Neutrophil (primary cell): ENCODE data around the gene FAM117A.

Source experiments
- H3K27ac ChIP-seq: fragments of 200-600 bp; sonication (generic); 2 replicates; pipeline ENCODE4 v1.5.1; 2016; ENCODE audit warnings: mild to moderate bottlenecking, moderate library complexity
- H3K27me3 ChIP-seq: fragments of 200-600 bp; sonication (generic); 2 replicates; pipeline ENCODE4 v1.6.0; 2016; ENCODE audit warnings: mild to moderate bottlenecking
- H3K36me3 ChIP-seq: fragments of 200-600 bp; sonication (generic); 2 replicates; pipeline ENCODE4 v1.5.1; 2017
- H3K4me1 ChIP-seq, 2 experiments: fragments of 200-600 bp in 1 of 2; sonication (generic) in 1 of 2; 1 replicate in 1 of 2; 2 replicates in 1 of 2; pipeline versions ENCODE4 v1.5.1 to v1.6.1; 2013 to 2016; ENCODE audit warnings: low read depth in 1 of 2, low read length in 1 of 2, mild to moderate bottlenecking in 1 of 2, moderate library complexity in 1 of 2; ENCODE audit not compliant: control insufficient read depth in 1 of 2, insufficient read depth in 1 of 2
- H3K4me3 ChIP-seq, 2 experiments: fragments of 200-600 bp in 1 of 2; sonication (generic) in 1 of 2; 1 replicate in 1 of 2; 2 replicates in 1 of 2; pipeline ENCODE4 v1.5.1; 2013 to 2016; ENCODE audit warnings: low read depth in 1 of 2, low read length in 1 of 2, mild to moderate bottlenecking in 1 of 2, moderate library complexity in 1 of 2
- H3K9me3 ChIP-seq: fragments of 200-600 bp; sonication (generic); 2 replicates; pipeline ENCODE4 v1.5.1; 2016
- TF ChIP-seq, protein P1 (sequence below): fragments of 200-600 bp; sonication (generic); IDR thresholded peaks from 2 replicates; pipeline ENCODE4 v1.5.1; 2016; ENCODE audit warnings: antibody characterized with exemption

The FAM117A gene

DNA sequence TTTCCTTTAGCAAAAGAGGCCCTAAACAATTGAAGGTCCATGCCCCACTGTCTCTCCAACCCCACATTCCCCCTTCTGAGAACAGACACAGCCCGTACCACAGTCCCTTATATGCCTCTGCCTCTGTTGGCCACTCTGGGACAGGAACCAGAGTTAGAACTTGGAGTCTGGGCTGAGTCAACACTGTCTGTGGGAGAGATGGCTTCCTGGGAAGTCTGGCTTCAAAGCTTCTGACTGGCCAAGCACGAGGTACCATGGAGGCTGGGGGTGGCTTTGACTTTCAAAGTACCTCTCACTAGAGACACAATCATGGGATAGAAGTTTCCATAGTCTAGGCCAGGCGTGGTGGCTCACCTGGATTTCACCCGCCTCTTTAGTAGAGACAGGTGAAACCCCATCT, 71.2 kb downstream of the FAM117A start:
- Histone ChIP-seq H3K27ac (no peak overlapping the region), H3K36me3 (no peaks in the 10 kb centered on the region), H3K9me3 (no peaks in the 10 kb centered on the region), H3K27me3 (peaks cover 15% of the 10 kb centered on the region), H3K4me1 (peaks cover 7 to 12% of the 10 kb centered on the region in 2 experiments), H3K4me3 (no peak overlapping the region)
- TF ChIP-seq, protein P1, sequence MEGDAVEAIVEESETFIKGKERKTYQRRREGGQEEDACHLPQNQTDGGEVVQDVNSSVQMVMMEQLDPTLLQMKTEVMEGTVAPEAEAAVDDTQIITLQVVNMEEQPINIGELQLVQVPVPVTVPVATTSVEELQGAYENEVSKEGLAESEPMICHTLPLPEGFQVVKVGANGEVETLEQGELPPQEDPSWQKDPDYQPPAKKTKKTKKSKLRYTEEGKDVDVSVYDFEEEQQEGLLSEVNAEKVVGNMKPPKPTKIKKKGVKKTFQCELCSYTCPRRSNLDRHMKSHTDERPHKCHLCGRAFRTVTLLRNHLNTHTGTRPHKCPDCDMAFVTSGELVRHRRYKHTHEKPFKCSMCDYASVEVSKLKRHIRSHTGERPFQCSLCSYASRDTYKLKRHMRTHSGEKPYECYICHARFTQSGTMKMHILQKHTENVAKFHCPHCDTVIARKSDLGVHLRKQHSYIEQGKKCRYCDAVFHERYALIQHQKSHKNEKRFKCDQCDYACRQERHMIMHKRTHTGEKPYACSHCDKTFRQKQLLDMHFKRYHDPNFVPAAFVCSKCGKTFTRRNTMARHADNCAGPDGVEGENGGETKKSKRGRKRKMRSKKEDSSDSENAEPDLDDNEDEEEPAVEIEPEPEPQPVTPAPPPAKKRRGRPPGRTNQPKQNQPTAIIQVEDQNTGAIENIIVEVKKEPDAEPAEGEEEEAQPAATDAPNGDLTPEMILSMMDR: no peak

DNA sequence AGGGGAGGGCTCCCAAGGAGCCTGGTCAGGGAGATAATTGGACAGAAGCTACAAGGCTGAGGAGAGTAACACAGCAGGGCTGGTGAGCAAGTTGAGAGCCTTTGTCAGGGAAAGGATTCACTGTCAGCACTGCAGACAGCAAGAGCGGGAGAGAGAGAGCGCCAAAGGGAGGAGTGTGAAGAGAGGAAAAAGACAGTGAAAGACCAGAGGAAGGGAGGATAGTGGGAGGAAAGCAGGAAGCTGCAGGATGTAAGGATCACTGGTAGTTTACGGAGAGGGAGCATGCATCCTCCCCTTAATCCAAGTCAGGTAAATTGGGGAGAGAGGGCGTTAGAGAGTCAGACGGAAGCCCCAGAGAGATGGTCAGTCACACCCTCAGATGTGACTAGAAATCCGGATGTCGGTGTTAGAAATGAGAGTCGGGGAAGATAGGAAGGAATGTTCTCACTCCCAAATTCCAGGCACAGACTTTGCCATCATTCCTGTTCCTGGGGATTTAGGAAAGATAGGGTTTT, 72.2 kb downstream of the FAM117A start:
- H3K4me3 ChIP-seq: no peak overlapping the region
- H3K9me3 ChIP-seq: no peaks in the 10 kb centered on the region
- H3K27ac ChIP-seq: no peak overlapping the region
- H3K4me1 ChIP-seq: peaks cover 9 to 13% of the 10 kb centered on the region in 2 experiments
- TF ChIP-seq, protein P1: no peak
- no peaks in the 10 kb centered on the region for H3K36me3 ChIP-seq
- H3K27me3 ChIP-seq: peaks cover 15% of the 10 kb centered on the region

DNA sequence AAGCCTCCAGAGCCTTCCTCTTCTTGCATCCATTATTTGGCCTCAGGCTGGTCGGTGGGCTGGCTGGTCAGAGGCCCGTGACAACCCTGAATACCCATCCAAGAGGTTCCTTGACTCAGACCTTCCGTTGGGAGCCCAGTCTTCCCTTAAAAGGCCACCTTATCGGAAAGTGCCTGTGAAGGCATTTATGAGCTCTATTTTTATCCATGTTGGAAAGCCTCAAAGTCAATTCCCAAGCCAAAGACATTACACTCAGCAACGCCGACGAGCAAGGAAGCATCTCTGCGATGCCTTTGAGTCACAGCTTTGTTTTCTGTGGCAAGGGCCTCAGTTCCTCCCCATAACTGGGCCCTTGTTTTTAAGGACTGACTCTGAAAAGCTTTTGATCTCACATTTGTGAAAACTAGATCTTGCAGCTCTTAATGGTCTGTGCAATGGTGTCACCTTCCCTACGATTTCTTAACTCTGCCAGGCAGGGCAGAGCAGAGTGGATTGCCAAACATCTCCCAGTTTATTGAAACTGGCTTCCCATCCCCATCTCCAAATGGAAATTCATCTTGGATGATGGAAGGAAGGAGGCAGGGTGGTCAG, 72.8 kb downstream of the FAM117A start:
- peaks cover 15% of the 10 kb centered on the region for H3K27me3 ChIP-seq
- no peak overlapping the region for H3K27ac ChIP-seq
- no peaks in the 10 kb centered on the region for H3K9me3 ChIP-seq
- peaks cover 7 to 13% of the 10 kb centered on the region in 2 experiments for H3K4me1 ChIP-seq
- H3K36me3 ChIP-seq: no peaks in the 10 kb centered on the region
- TF ChIP-seq, protein P1: no peak
- H3K4me3 ChIP-seq: no peak overlapping the region

DNA sequence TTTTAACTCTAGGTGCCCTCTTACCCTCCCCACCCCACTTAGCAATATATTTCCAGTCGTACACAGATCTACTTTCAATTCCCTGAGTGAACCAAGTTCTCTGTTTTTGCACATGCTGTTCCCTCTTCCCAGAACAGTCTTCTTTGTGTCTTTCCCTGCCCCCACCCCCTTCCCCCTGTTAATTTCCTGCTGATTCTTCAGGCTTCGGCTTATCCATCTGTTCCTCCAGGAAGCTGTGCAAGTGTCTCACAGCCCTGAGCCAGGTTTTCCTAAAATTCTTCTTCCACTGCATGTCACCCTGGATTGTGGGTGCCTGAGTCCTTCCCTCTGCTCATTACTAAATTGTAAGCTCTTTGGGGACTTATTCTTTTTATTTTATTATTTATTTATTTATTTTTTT, 73.7 kb downstream of the FAM117A start:
- Histone ChIP-seq H3K4me3 (no peak overlapping the region), H3K27me3 (peaks cover 15% of the 10 kb centered on the region), H3K4me1 (peaks cover 7 to 8% of the 10 kb centered on the region in 2 experiments), H3K27ac (no peak overlapping the region), H3K9me3 (no peaks in the 10 kb centered on the region), H3K36me3 (no peaks in the 10 kb centered on the region)
- TF ChIP-seq, protein P1: no peak

DNA sequence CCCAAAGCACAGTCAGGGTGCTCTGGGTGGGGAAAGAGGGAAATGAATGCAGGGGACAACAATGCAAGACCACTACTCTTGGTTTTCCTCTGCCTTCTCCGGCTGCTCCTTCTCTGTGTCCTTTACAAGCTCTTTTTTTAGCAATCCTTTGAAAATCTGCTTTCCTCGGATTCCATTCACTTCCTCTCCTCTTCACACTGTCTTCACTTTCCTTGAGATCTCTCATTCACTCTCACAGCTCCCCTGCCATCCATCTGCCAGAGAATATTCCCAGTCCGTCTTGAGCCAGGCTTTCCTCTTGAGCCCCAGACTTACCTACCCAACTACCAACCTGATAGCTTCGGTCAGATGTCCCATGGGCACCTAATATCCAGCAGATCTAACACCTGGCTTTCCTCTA, 75.1 kb downstream of the FAM117A start:
- Histone ChIP-seq H3K9me3 (no peaks in the 10 kb centered on the region), H3K4me1 (peaks cover 6 to 7% of the 10 kb centered on the region in 2 experiments), H3K36me3 (no peaks in the 10 kb centered on the region), H3K4me3 (no peak overlapping the region), H3K27me3 (peaks cover 7% of the 10 kb centered on the region), H3K27ac (no peak overlapping the region)
- TF ChIP-seq, protein P1: no peak
